Hepatocyte (in vitro differentiated cells): ENCODE data around the gene OBP2A.

Source experiments
- CTCF ChIP-seq: fragments of 200-600 bp; sonication (generic); IDR thresholded peaks from 2 replicates; pipeline ENCODE4 v1.5.1; 2016; ENCODE audit warnings: antibody characterized with exemption, mild to moderate bottlenecking; ENCODE audit not compliant: poor library complexity
- EZH2phosphoT487 ChIP-seq: fragments of 200-600 bp; sonication (generic); IDR thresholded peaks from one replicate; pipeline ENCODE4 v1.6.1; 2018; ENCODE audit warnings: antibody characterized with exemption, mild to moderate bottlenecking, low read depth, moderate library complexity; ENCODE audit not compliant: unreplicated experiment, severe bottlenecking

- TF ChIP-seq CTCF = no peak
- TF ChIP-seq EZH2phosphoT487 = no peak
Observed at GRCh38 chr9:135501261-135502167, 44.4 kb upstream of the OBP2A start.
